K562 (cell line): Measurements from ENCODE around the gene C19orf85. TPM values are rescaled to one million over a fixed set of nuclear protein-coding genes. Genes with fewer than 3 reads are reported as not detected.

Source experiments
- CREB5 ChIP-seq: fragments of 250-450 bp; sonication (Bioruptor Pico); IDR thresholded peaks from 2 replicates; pipeline ENCODE4 v1.5.0; 2020; ENCODE audit warnings: mild to moderate bottlenecking
- HMG20B ChIP-seq: fragments of 250-450 bp; sonication (Bioruptor Pico); IDR thresholded peaks from 2 replicates; pipeline ENCODE4 v1.5.0; 2021; ENCODE audit warnings: mild to moderate bottlenecking
- JUNB ChIP-seq: fragments of 450-650 bp; formaldehyde crosslinking; conservative IDR thresholded peaks from 2 replicates; pipeline ENCODE4 v1.4.0; 2020; ENCODE audit warnings: mild to moderate bottlenecking
- MCM3 ChIP-seq: fragments of 450-650 bp; IDR thresholded peaks from 2 replicates; pipeline ENCODE4 v1.6.1; 2016
- MEIS2 ChIP-seq: fragments of 450-650 bp; IDR thresholded peaks from 2 replicates; pipeline ENCODE4 v1.6.1; 2014; ENCODE audit warnings: mild to moderate bottlenecking; ENCODE audit not compliant: partially characterized antibody
- MGA ChIP-seq: fragments of 450-650 bp; IDR thresholded peaks from 2 replicates; pipeline ENCODE4 v1.6.1; 2016; ENCODE audit warnings: mild to moderate bottlenecking, moderate library complexity
- MTF1 ChIP-seq: fragments of 250-450 bp; sonication (Bioruptor Pico); IDR thresholded peaks from 2 replicates; pipeline ENCODE4 v1.9.0; 2021; ENCODE audit warnings: moderate library complexity, mild to moderate bottlenecking, inconsistent platforms, borderline replicate concordance
- MXI1 ChIP-seq: IDR thresholded peaks from 2 replicates; pipeline ENCODE4 v1.6.1; 2011; ENCODE audit warnings: low read depth, mild to moderate bottlenecking, improper control_type of control experiment, low read length
- PHF8 ChIP-seq: fragments of 200-600 bp; sonication (generic); IDR thresholded peaks from 2 replicates; pipeline ENCODE4 v1.6.1; 2012; ENCODE audit warnings: mixed run types, mild to moderate bottlenecking, inconsistent platforms, low read length, moderate library complexity, borderline replicate concordance
- POU5F1 ChIP-seq: fragments of 150-350 bp; IDR thresholded peaks from 2 replicates; pipeline ENCODE4 v1.6.1; 2014; ENCODE audit warnings: borderline replicate concordance, low read length, low read depth, mild to moderate bottlenecking; ENCODE audit not compliant: partially characterized antibody
- TFAP4 ChIP-seq: sonication (generic); formaldehyde crosslinking; IDR thresholded peaks from 2 replicates; pipeline ENCODE4 v1.8.0; 2022; ENCODE audit warnings: missing genetic modification reagents, mild to moderate bottlenecking, moderate library complexity, borderline replicate concordance
- ZBTB2 ChIP-seq: fragments of 450-650 bp; IDR thresholded peaks from 2 replicates; pipeline ENCODE4 v1.6.1; 2016; ENCODE audit warnings: antibody characterized with exemption
- polyA plus RNA-seq, 8 experiments: library from polyadenylated mRNA; depleted of rRNA in 4 of 8; stranded (reverse) in 5 of 8; unstranded in 3 of 8; fragments of >200 nt; fragmentation: Nextera tagmentation in 2 of 8; fragmentation: Illumina TruSeq in 1 of 8; extraction: Ambion mirVana in 2 of 8; extraction: Trizol in 1 of 8; gene quantifications; 2 replicates each; pipeline versions ENCODE4 v1.2.1 to v1.2.3, GENCODE V29; 2011 to 2014; ENCODE audit warnings: inconsistent platforms in 1 of 8, missing spikeins in 1 of 8
- total RNA-seq, 7 experiments: library from RNA; depleted of rRNA in 6 of 7; stranded (reverse); fragments of >200 nt in 6 of 7; fragmentation: Illumina TruSeq in 2 of 7; extraction: Trizol in 2 of 7; gene quantifications; 2 replicates each; pipeline versions ENCODE4 v1.2.1 to v1.2.3, GENCODE V29; 2011 to 2021; ENCODE audit warnings: low replicate concordance in 1 of 7

Gene C19orf85
- total and polyA plus RNA-seq, 9 of the 15 experiments (the other 6 are each of a cell fraction or from before 2014, with no cell fraction given), result not detected

GRCh38 chr19:55503502-55504251, 39.1 kb upstream of the C19orf85 start (continued):
- peak; percentile 100 for TF ChIP-seq MGA
- no peak for TF ChIP-seq MCM3
- TF ChIP-seq ZBTB2, result peak; percentile 95
- no peak for TF ChIP-seq MTF1
- peak; percentile 81 for TF ChIP-seq MEIS2
- TF ChIP-seq TFAP4 (CRISPR knock-in tag), result peak; percentile 95
- no peak for TF ChIP-seq MXI1
- no peak for TF ChIP-seq JUNB (CRISPR knock-in tag)
- no peak for TF ChIP-seq HMG20B (CRISPR knock-in tag)
- no peak for TF ChIP-seq POU5F1
- peak; percentile 19; the same call in 1 of the 2 replicates for TF ChIP-seq PHF8
- TF ChIP-seq CREB5 (CRISPR knock-in tag), result no peak
